HepG2 (cell line): ENCODE data around the gene AEN. TPM values are rescaled to one million over a fixed set of nuclear protein-coding genes. Genes with fewer than 3 reads are reported as not detected.

Experiments
- microRNA counts: library from miRNA; unstranded; fragments of <30 nt; microRNA quantifications from one replicate; lab custom pipeline; 2015
- microRNA-seq: library from miRNA; unstranded; fragments of <30 nt; microRNA quantifications from one replicate; pipeline ENCODE4, GENCODE V29; 2020
- polyA plus RNA-seq, 8 experiments: library from polyadenylated mRNA; depleted of rRNA in 3 of 8; stranded (reverse) in 7 of 8; unstranded in 1 of 8; fragments of >200 nt; fragmentation: Illumina TruSeq in 4 of 8; extraction: Trizol in 4 of 8; gene quantifications; 2 replicates each; pipeline versions ENCODE4 v1.2.1 to v1.2.3, GENCODE V29; 2011 to 2016; ENCODE audit warnings: low read depth in 4 of 8, missing spikeins in 1 of 8, mixed read lengths in 1 of 8; ENCODE audit not compliant: insufficient read depth in 1 of 8
- small RNA-seq, 3 experiments: library from RNA; depleted of rRNA; stranded (forward); fragments of <200 nt; gene quantifications; one replicate each; pipeline ENCODE3, GENCODE V24; 2012; ENCODE audit warnings: low read depth in 2 of 3, low replicate concordance in 1 of 3; ENCODE audit not compliant: insufficient read length in 3 of 3, insufficient read depth in 2 of 3
- total RNA-seq, 5 experiments: library from RNA; depleted of rRNA; stranded (reverse); fragments of >200 nt; fragmentation: Illumina TruSeq; extraction: Trizol; gene quantifications; 2 replicates each; pipeline ENCODE4 v1.2.3, GENCODE V29; 2016; ENCODE audit warnings: low read depth in 1 of 5

AEN gene
- total and polyA plus RNA-seq, 2 of the 13 experiments (the other 11 are each of a cell fraction or from before 2014, with no cell fraction given), result 51.3 to 118 TPM

MicroRNAs encoded within 50 kb of the gene (microRNA counts, 767-probe panel; counts per million panel counts)
- microRNA hsa-miR-1179 (lab: Ali Mortazavi, UCI), result not detected
- microRNA hsa-miR-7-5p (lab: Ali Mortazavi, UCI), result not detected

Small RNA genes lying within 50 kb of the gene (microRNA-seq; reads per million reads assigned to microRNA genes)
- gene MIR1179 (not detected), gene MIR3529 (not detected), gene MIR7-2 (not detected)

Small RNA genes lying within 50 kb of the gene (small RNA-seq; reads per million reads assigned to genes)
- gene MIR1179, result 0 to 1.9 (median 1.3) reads per million in 3 experiments
- gene MIR7-2, result 0 to 5.8 (median 3.6) reads per million in 3 experiments

Other genes with a start within 250 kb of the AEN start
- gene MRPL46, start 154.0 kb upstream of the AEN start, total RNA-seq (2016; rRNA removed; fragmentation: Illumina TruSeq; extraction: Trizol), result 79.2 and 107 TPM in 2 replicates
- 56.1 and 62.9 TPM in 2 replicates for gene MRPL46, start 154.0 kb upstream of the AEN start, polyA plus RNA-seq (2011; rRNA removed)
- gene MRPS11, start 153.6 kb upstream of the AEN start, total RNA-seq (2016; rRNA removed; fragmentation: Illumina TruSeq; extraction: Trizol), result 72.7 and 94.1 TPM in 2 replicates
- 47.7 and 50.1 TPM in 2 replicates for gene MRPS11, start 153.6 kb upstream of the AEN start, polyA plus RNA-seq (2011; rRNA removed)
- gene DET1, start 74.7 kb upstream of the AEN start, total RNA-seq (2016; rRNA removed; fragmentation: Illumina TruSeq; extraction: Trizol), result 2.1 and 2.2 TPM in 2 replicates
- 4.2 and 5.3 TPM in 2 replicates for gene DET1, start 74.7 kb upstream of the AEN start, polyA plus RNA-seq (2011; rRNA removed)
- gene ISG20, start 17.7 kb downstream of the AEN start, total RNA-seq (2016; rRNA removed; fragmentation: Illumina TruSeq; extraction: Trizol), result 6.3 and 10.5 TPM in 2 replicates
- 31.5 and 50.8 TPM in 2 replicates for gene ISG20, start 17.7 kb downstream of the AEN start, polyA plus RNA-seq (2011; rRNA removed)
- gene ACAN, start 182.1 kb downstream of the AEN start, total RNA-seq (2016; rRNA removed; fragmentation: Illumina TruSeq; extraction: Trizol), result not detected in 2 replicates
- gene ACAN, start 182.1 kb downstream of the AEN start, polyA plus RNA-seq (2011; rRNA removed), result not detected in 2 replicates